Measurements from ENCODE around the gene CAPN10. TPM values are rescaled to one million over a fixed set of nuclear protein-coding genes. Genes with fewer than 3 reads are reported as not detected.

Gene CAPN10
- total RNA-seq, 1 experiment from 2014 or later, result 61.3 TPM

GRCh38 chr2:240585681-240586197 lies 795 bp upstream of the CAPN10 start:
- Mint-ChIP-seq H3K36me3 (no peaks in the 10 kb centered on the region; the same call in 1 of the 2 replicates), H3K9me3 (no peaks in the 10 kb centered on the region), H3K4me3 (peak overlapping the region; percentile 97), H3K27me3 (ENCODE audit: low read depth) (no peaks in the 10 kb centered on the region), H3K27ac (peak overlapping the region; percentile 86), H3K4me1 (peaks cover 32% of the 10 kb centered on the region)
- ATAC-seq, result no peak
- CTCF ChIA-PET, result interaction anchor here (0.8 to 4.0 kb wide), 12 partner anchors 9 to 255 kb away, joined by 3 to 40 read pairs (median 6); partner anchors contain the start of genes ANKMY1 and RNPEPL1
- DNase-seq (ENCODE audit: low spot score), result no peak
- POLR2A ChIA-PET, result interaction anchor here (0.6 to 1.4 kb wide), 4 partner anchors 19 to 1061 kb away, joined by 3 to 6 read pairs (median 5); partner anchors contain the start of gene DUSP28
- TF ChIP-seq, protein P1, sequence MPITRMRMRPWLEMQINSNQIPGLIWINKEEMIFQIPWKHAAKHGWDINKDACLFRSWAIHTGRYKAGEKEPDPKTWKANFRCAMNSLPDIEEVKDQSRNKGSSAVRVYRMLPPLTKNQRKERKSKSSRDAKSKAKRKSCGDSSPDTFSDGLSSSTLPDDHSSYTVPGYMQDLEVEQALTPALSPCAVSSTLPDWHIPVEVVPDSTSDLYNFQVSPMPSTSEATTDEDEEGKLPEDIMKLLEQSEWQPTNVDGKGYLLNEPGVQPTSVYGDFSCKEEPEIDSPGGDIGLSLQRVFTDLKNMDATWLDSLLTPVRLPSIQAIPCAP (CRISPR knock-in tag; IDR thresholded peaks at IDR 0.05), result no peak
- TF ChIP-seq FOXP1 (CRISPR knock-in tag; IDR thresholded peaks at IDR 0.05; ENCODE audit: borderline replicate concordance), result peak; percentile 70; the same call in 1 of the 2 replicates

GRCh38 chr2:240586919-240587800 lies 626 bp downstream of the CAPN10 start:
- no peak for TF ChIP-seq ZSCAN18 (CRISPR knock-in tag; IDR thresholded peaks at IDR 0.05)
- TF ChIP-seq ZNF263 (CRISPR knock-in tag; IDR thresholded peaks at IDR 0.05; ENCODE audit: low read depth), result no peak
- no peak for TF ChIP-seq ZNF232 (CRISPR knock-in tag; IDR thresholded peaks at IDR 0.05)
- TF ChIP-seq KAT7 (CRISPR knock-in tag; IDR thresholded peaks at IDR 0.05; ENCODE audit: borderline replicate concordance), result no peak
- no peak for TF ChIP-seq IRF2 (CRISPR knock-in tag; IDR thresholded peaks at IDR 0.05; ENCODE audit: borderline replicate concordance, low read depth)
- no peak for TF ChIP-seq FOXP1 (CRISPR knock-in tag; IDR thresholded peaks at IDR 0.05; ENCODE audit: borderline replicate concordance)
- no peak for TF ChIP-seq MAX (CRISPR knock-in tag; IDR thresholded peaks at IDR 0.05)
- no peak for TF ChIP-seq GRHL2 (CRISPR knock-in tag; IDR thresholded peaks at IDR 0.05; ENCODE audit: insufficient replicate concordance, severe bottlenecking)
- TF ChIP-seq NFATC4 (CRISPR knock-in tag; IDR thresholded peaks at IDR 0.05), result no peak
- Mint-ChIP-seq H3K4me1 (peaks cover 31% of the 10 kb centered on the region), H3K27ac (no peak overlapping the region), H3K9me3 (no peaks in the 10 kb centered on the region), H3K27me3 (ENCODE audit: low read depth) (no peaks in the 10 kb centered on the region), H3K4me3 (peak overlapping the region; percentile 88), H3K36me3 (0 out of 2 replicates have a peak, but pooled peaks cover 2% of the 10 kb centered on the region)
- DNase-seq (ENCODE audit: low spot score) (peak; percentile 55), ATAC-seq (peak; percentile 15)
- CTCF ChIA-PET, result interaction anchor here (1.0 to 4.0 kb wide), 11 partner anchors 11 to 131 kb away, joined by 4 to 40 read pairs (median 7); partner anchors contain the start of gene RNPEPL1
- POLR2A ChIA-PET, result interaction anchor here (0.6 to 1.5 kb wide), 6 partner anchors 17 to 1037 kb away, joined by 3 to 6 read pairs (median 4); partner anchors contain the start of genes DUSP28 and KIF1A

- ATAC-seq, result no peak
- DNase-seq (ENCODE audit: low spot score), result no peak
- POLR2A ChIA-PET, result no interaction called here
- Mint-ChIP-seq H3K27ac (no peak overlapping the region), H3K36me3 (0 out of 2 replicates have a peak, but pooled peaks cover 2% of the 10 kb centered on the region), H3K4me1 (peaks cover 27% of the 10 kb centered on the region), H3K9me3 (no peaks in the 10 kb centered on the region), H3K4me3 (peak overlapping the region; percentile 88), H3K27me3 (ENCODE audit: low read depth) (no peaks in the 10 kb centered on the region)
- CTCF ChIA-PET, result interaction anchor here (1.1 to 4.0 kb wide), 5 partner anchors 16 to 53 kb away, joined by 3 to 15 read pairs (median 12); partner anchors contain the start of gene RNPEPL1
- no peak for TF ChIP-seq CREM (CRISPR knock-in tag; IDR thresholded peaks at IDR 0.05)
- no peak for TF ChIP-seq ATF1 (CRISPR knock-in tag; IDR thresholded peaks at IDR 0.05)
- TF ChIP-seq, protein P2, sequence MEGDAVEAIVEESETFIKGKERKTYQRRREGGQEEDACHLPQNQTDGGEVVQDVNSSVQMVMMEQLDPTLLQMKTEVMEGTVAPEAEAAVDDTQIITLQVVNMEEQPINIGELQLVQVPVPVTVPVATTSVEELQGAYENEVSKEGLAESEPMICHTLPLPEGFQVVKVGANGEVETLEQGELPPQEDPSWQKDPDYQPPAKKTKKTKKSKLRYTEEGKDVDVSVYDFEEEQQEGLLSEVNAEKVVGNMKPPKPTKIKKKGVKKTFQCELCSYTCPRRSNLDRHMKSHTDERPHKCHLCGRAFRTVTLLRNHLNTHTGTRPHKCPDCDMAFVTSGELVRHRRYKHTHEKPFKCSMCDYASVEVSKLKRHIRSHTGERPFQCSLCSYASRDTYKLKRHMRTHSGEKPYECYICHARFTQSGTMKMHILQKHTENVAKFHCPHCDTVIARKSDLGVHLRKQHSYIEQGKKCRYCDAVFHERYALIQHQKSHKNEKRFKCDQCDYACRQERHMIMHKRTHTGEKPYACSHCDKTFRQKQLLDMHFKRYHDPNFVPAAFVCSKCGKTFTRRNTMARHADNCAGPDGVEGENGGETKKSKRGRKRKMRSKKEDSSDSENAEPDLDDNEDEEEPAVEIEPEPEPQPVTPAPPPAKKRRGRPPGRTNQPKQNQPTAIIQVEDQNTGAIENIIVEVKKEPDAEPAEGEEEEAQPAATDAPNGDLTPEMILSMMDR (IDR thresholded peaks at IDR 0.05), result no peak
- TF ChIP-seq NFYB (CRISPR knock-in tag; conservative IDR thresholded peaks at IDR 0.05; ENCODE audit: low read depth), result no peak
- TF ChIP-seq NR1H2 (CRISPR knock-in tag; IDR thresholded peaks at IDR 0.05), result no peak
- TF ChIP-seq ZNF396 (CRISPR knock-in tag; IDR thresholded peaks at IDR 0.05; ENCODE audit: borderline replicate concordance), result no peak
- TF ChIP-seq ERG (CRISPR knock-in tag; IDR thresholded peaks at IDR 0.05), result no peak
- TF ChIP-seq CBFB (CRISPR knock-in tag; IDR thresholded peaks at IDR 0.05; ENCODE audit: low read depth), result no peak
- no peak for TF ChIP-seq JUN (CRISPR knock-in tag; IDR thresholded peaks at IDR 0.05)
- no peak for TF ChIP-seq JAZF1 (CRISPR knock-in tag; IDR thresholded peaks at IDR 0.05)
- TF ChIP-seq ELF4 (CRISPR knock-in tag; IDR thresholded peaks at IDR 0.05; ENCODE audit: low read depth), result no peak
- TF ChIP-seq, protein P3, sequence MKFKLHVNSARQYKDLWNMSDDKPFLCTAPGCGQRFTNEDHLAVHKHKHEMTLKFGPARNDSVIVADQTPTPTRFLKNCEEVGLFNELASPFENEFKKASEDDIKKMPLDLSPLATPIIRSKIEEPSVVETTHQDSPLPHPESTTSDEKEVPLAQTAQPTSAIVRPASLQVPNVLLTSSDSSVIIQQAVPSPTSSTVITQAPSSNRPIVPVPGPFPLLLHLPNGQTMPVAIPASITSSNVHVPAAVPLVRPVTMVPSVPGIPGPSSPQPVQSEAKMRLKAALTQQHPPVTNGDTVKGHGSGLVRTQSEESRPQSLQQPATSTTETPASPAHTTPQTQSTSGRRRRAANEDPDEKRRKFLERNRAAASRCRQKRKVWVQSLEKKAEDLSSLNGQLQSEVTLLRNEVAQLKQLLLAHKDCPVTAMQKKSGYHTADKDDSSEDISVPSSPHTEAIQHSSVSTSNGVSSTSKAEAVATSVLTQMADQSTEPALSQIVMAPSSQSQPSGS (CRISPR knock-in tag; IDR thresholded peaks at IDR 0.05; ENCODE audit: borderline replicate concordance, low read depth), result no peak
Observed at GRCh38 chr2:240588006-240588655, 1.6 kb downstream of the CAPN10 start.
